ENCODE data around the gene ZNF804A.

DNA sequence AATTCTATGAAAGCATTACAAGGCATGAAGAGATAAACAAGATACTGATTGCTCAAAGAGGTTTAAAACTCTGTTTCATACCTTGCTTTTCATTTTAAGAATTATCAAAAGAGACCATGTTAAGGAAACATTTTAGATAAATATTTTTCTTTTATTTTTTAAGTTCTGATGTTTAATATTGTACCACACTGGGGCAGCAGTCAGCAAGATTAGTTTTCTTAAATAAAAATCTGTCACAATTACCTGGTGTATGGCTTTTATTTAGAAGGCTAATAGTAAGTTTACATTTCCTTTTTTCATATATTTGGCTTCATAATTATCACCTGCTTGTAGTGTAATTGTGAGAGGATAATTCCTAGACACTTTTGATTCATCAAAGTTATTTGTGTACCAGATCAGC, 46.4 kb downstream of the ZNF804A start:
- TF ChIP-seq, protein P1, sequence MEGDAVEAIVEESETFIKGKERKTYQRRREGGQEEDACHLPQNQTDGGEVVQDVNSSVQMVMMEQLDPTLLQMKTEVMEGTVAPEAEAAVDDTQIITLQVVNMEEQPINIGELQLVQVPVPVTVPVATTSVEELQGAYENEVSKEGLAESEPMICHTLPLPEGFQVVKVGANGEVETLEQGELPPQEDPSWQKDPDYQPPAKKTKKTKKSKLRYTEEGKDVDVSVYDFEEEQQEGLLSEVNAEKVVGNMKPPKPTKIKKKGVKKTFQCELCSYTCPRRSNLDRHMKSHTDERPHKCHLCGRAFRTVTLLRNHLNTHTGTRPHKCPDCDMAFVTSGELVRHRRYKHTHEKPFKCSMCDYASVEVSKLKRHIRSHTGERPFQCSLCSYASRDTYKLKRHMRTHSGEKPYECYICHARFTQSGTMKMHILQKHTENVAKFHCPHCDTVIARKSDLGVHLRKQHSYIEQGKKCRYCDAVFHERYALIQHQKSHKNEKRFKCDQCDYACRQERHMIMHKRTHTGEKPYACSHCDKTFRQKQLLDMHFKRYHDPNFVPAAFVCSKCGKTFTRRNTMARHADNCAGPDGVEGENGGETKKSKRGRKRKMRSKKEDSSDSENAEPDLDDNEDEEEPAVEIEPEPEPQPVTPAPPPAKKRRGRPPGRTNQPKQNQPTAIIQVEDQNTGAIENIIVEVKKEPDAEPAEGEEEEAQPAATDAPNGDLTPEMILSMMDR (IDR thresholded peaks at IDR 0.05; ENCODE audit: borderline replicate concordance, extremely low read depth, low read length, poor library complexity, severe bottlenecking): no peak
- no peak for TF ChIP-seq EZH2 (IDR thresholded peaks at IDR 0.05; ENCODE audit: borderline replicate concordance, low read depth, low read length, severe bottlenecking)
